ENCODE measurements around the gene PRKAR2B. TPM values are rescaled to one million over a fixed set of nuclear protein-coding genes. Genes with fewer than 3 reads are reported as not detected.

PRKAR2B gene
- total and polyA plus RNA-seq, 2 donors: 3.5 to 7.1 TPM

DNA sequence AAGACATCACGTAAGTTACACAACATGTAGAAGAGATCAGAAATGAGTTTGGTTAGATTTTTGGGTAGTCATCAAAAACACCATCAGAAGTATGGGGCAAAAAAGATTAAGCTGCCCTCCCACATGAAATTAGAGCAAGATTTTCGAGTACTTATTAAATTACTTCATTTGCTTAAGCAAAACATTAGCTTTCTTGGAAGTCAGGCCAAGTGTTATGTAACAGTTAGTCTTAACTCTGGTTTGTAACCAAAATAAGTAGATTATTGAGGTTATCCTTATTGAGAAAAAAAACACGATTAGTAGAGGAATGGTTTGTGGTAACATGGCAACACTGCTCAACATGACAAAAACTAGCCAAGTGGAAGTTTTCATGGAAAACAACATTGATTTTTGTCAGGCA lies 162.2 kb downstream of the PRKAR2B start:
- no peaks in the 10 kb centered on the region for H3K27me3 ChIP-seq (ENCODE audit: control insufficient read depth in 2 of 2, insufficient read depth in 1 of 2, low read length in 1 of 2)
- DNase-seq (ENCODE audit: low read depth in 6 of 9, low spot score in 9 of 9): no peak
- no peak overlapping the region for H3K27ac ChIP-seq (ENCODE audit: low read depth in 1 of 2, low read length in 1 of 2)
- WGBS: 95% methylated on average over 3 of the region's 3 CpGs
- H3K4me1 ChIP-seq (ENCODE audit: control insufficient read depth in 2 of 2, insufficient read depth in 2 of 2, low read length in 2 of 2): no peaks in the 10 kb centered on the region
- no peak overlapping the region for H3K4me3 ChIP-seq (ENCODE audit: low read length in 2 of 2)
- no peaks in the 10 kb centered on the region for H3K9me3 ChIP-seq (ENCODE audit: control insufficient read depth in 2 of 2, insufficient read depth in 1 of 2, low read length in 1 of 2)
- peaks cover 42 to 72% of the 10 kb centered on the region in 2 donors for H3K36me3 ChIP-seq (ENCODE audit: control insufficient read depth in 2 of 2, insufficient read depth in 2 of 2, low read length in 1 of 2)

DNA sequence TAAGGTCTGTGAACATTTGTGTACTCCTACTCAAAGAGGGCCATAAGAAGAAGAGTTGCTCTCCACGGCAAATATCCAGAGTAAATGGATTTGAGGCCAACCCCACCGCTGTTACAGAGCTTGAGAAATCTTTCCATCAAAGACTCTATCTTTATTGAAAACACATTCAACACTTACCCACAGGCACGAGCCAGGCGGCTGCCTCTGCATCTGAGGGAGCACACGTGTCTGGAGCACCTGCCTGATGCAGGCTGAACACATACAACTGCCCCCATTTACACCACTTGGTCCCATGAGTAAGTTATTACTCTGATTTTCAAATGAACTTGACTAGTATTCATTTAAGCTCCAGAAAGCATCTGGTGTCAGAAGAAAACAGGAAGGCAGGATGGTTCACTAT lies 163.0 kb downstream of the PRKAR2B start:
- H3K27ac ChIP-seq (ENCODE audit: low read depth in 1 of 2, low read length in 1 of 2): no peak overlapping the region
- H3K9me3 ChIP-seq (ENCODE audit: control insufficient read depth in 2 of 2, insufficient read depth in 1 of 2, low read length in 1 of 2): no peaks in the 10 kb centered on the region
- no peak overlapping the region for H3K4me3 ChIP-seq (ENCODE audit: low read length in 2 of 2)
- peaks cover 37 to 64% of the 10 kb centered on the region in 2 donors for H3K36me3 ChIP-seq (ENCODE audit: control insufficient read depth in 2 of 2, insufficient read depth in 2 of 2, low read length in 1 of 2)
- H3K4me1 ChIP-seq (ENCODE audit: control insufficient read depth in 2 of 2, insufficient read depth in 2 of 2, low read length in 2 of 2): no peaks in the 10 kb centered on the region
- no peaks in the 10 kb centered on the region for H3K27me3 ChIP-seq (ENCODE audit: control insufficient read depth in 2 of 2, insufficient read depth in 1 of 2, low read length in 1 of 2)
- DNase-seq (ENCODE audit: low read depth in 6 of 9, low spot score in 9 of 9): no peak
- WGBS: 99% methylated on average over 5 of the region's 5 CpGs

DNA sequence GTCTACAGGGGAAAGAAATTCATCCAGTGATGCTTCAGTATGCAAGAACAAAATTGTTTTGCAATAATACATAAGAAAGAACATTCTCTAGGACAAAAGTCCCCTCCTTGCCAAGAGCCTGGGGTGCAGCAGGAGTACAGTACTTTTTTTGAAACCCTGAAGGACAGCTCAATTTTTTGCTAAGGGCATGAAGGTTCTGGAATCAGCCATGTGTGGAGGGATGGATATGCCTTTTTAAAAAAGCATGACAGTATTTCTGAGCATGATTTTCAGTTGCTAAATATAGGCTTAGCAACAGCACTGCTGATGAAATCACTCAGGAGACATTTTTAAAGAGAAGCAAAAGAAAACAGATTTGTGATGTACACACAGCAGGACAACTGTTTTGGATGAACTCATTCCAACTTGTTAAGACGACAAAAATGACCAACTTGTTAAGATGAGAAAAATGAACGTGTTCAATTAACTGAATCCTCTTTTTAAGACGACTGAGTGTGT lies 163.6 kb downstream of the PRKAR2B start:
- Histone ChIP-seq H3K4me3 (ENCODE audit: low read length in 2 of 2) (no peak overlapping the region), H3K9me3 (ENCODE audit: control insufficient read depth in 2 of 2, insufficient read depth in 1 of 2, low read length in 1 of 2) (no peaks in the 10 kb centered on the region), H3K4me1 (ENCODE audit: control insufficient read depth in 2 of 2, insufficient read depth in 2 of 2, low read length in 2 of 2) (no peaks in the 10 kb centered on the region), H3K36me3 (ENCODE audit: control insufficient read depth in 2 of 2, insufficient read depth in 2 of 2, low read length in 1 of 2) (peaks cover 34 to 58% of the 10 kb centered on the region in 2 donors), H3K27me3 (ENCODE audit: control insufficient read depth in 2 of 2, insufficient read depth in 1 of 2, low read length in 1 of 2) (no peaks in the 10 kb centered on the region), H3K27ac (ENCODE audit: low read depth in 1 of 2, low read length in 1 of 2) (no peak overlapping the region)
- WGBS: 65% methylated on average over 3 of the region's 3 CpGs
- no peak for DNase-seq (ENCODE audit: low read depth in 6 of 9, low spot score in 9 of 9)

DNA sequence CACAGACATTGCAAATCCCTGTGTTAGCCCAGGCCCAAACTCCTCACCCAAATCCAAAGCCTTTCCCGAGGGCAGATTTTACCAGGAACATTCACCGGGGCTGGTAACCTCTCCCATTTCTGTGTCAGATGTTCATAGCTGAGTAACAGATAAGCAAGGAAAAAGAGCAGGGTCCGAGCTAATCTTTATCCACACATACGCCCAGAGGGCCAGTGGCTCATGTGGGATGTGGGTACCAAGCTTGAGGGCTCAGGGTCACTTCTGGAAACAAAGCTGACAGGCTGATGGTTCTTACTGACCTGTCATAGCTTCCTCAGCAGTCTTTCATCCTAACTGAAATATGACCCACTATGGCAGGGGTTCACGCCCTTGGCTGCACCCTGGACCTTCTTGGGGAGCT lies 164.1 kb downstream of the PRKAR2B start:
- DNase-seq (ENCODE audit: low read depth in 6 of 9, low spot score in 9 of 9): no peak
- Histone ChIP-seq H3K4me1 (ENCODE audit: control insufficient read depth in 2 of 2, insufficient read depth in 2 of 2, low read length in 2 of 2) (no peaks in the 10 kb centered on the region), H3K27me3 (ENCODE audit: control insufficient read depth in 2 of 2, insufficient read depth in 1 of 2, low read length in 1 of 2) (no peaks in the 10 kb centered on the region), H3K4me3 (ENCODE audit: low read length in 2 of 2) (no peak overlapping the region), H3K36me3 (ENCODE audit: control insufficient read depth in 2 of 2, insufficient read depth in 2 of 2, low read length in 1 of 2) (peaks cover 33 to 56% of the 10 kb centered on the region in 2 donors), H3K27ac (ENCODE audit: low read depth in 1 of 2, low read length in 1 of 2) (no peak overlapping the region), H3K9me3 (ENCODE audit: control insufficient read depth in 2 of 2, insufficient read depth in 1 of 2, low read length in 1 of 2) (peaks cover 0 to 3% of the 10 kb centered on the region in 2 donors)
- WGBS: 95% methylated on average over 5 of the region's 5 CpGs

DNA sequence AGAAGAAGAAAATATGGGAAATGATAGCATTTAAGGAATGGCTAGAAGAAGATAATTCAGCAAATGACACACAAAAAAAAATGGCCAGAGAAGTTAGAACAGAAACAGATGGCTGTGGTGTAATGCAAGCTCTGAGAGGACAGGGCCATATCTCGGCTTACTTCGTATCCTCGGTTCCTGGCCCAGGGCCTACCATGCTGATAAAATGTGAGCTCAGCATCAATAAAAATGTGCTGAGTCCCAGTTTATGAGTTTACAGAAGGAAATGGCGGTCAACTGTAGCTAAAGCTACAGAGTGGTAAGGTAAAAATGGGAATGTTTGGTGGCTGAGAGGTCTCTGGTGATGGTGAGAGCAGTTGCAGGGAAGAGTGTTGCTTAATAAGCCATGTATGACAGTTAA lies 165.1 kb downstream of the PRKAR2B start:
- Histone ChIP-seq H3K9me3 (ENCODE audit: control insufficient read depth in 2 of 2, insufficient read depth in 1 of 2, low read length in 1 of 2) (peaks cover 0 to 5% of the 10 kb centered on the region in 2 donors), H3K4me1 (ENCODE audit: control insufficient read depth in 2 of 2, insufficient read depth in 2 of 2, low read length in 2 of 2) (no peaks in the 10 kb centered on the region), H3K27ac (ENCODE audit: low read depth in 1 of 2, low read length in 1 of 2) (no peak overlapping the region), H3K27me3 (ENCODE audit: control insufficient read depth in 2 of 2, insufficient read depth in 1 of 2, low read length in 1 of 2) (no peaks in the 10 kb centered on the region), H3K4me3 (ENCODE audit: low read length in 2 of 2) (no peak overlapping the region), H3K36me3 (ENCODE audit: control insufficient read depth in 2 of 2, insufficient read depth in 2 of 2, low read length in 1 of 2) (peaks cover 24 to 48% of the 10 kb centered on the region in 2 donors)
- WGBS: 98% methylated on average over 4 of the region's 4 CpGs
- DNase-seq (ENCODE audit: low read depth in 6 of 9, low spot score in 9 of 9): no peak

DNA sequence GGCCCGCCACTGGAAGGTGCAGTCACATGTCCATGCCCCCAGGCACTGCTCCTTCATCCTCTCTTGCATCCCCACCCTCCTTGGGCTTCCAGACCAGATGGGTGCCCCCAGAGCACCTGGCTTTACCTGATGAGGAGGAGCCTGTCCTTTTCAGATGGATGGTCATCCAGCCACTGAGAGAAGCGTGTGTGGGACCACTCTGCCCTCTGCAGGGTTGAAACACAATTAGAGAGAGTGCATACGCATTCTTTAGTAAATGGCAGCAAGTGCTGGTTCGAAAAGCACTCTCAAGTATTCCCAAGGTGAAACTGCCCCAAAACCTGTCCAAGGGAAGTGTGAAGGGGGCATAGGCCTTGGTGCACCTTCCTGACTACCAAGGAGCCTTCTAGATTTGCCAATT lies 165.9 kb downstream of the PRKAR2B start:
- Histone ChIP-seq H3K4me3 (ENCODE audit: low read length in 2 of 2) (no peak overlapping the region), H3K4me1 (ENCODE audit: control insufficient read depth in 2 of 2, insufficient read depth in 2 of 2, low read length in 2 of 2) (no peaks in the 10 kb centered on the region), H3K36me3 (ENCODE audit: control insufficient read depth in 2 of 2, insufficient read depth in 2 of 2, low read length in 1 of 2) (peaks cover 16 to 39% of the 10 kb centered on the region in 2 donors), H3K27ac (ENCODE audit: low read depth in 1 of 2, low read length in 1 of 2) (no peak overlapping the region), H3K9me3 (ENCODE audit: control insufficient read depth in 2 of 2, insufficient read depth in 1 of 2, low read length in 1 of 2) (peaks cover 0 to 7% of the 10 kb centered on the region in 2 donors), H3K27me3 (ENCODE audit: control insufficient read depth in 2 of 2, insufficient read depth in 1 of 2, low read length in 1 of 2) (no peaks in the 10 kb centered on the region)
- no peak for DNase-seq (ENCODE audit: low read depth in 6 of 9, low spot score in 9 of 9)
- WGBS: 99% methylated on average over 4 of the region's 4 CpGs

Other genes starting within 250 kb of the PRKAR2B start
- gene PIK3CG, start 179.4 kb upstream of the PRKAR2B start, total RNA-seq: 22.4 TPM
- 2.2 TPM for gene PIK3CG, start 179.4 kb upstream of the PRKAR2B start, polyA plus RNA-seq
- 64.1 TPM for gene HBP1, start 124.3 kb downstream of the PRKAR2B start, total RNA-seq
- gene HBP1, start 124.3 kb downstream of the PRKAR2B start, polyA plus RNA-seq: 56.7 TPM

Measured in thymus (tissue), 11 donors.